ENCODE data around the gene CTNND2.

The CTNND2 gene

GRCh38 chr5:11150976-11151375 is 753.3 kb downstream of the CTNND2 start:
- Histone ChIP-seq H3K4me3 (replicated peaks; ENCODE audit: low read depth, low read length) (no peak overlapping the region), H3K27me3 (replicated peaks; ENCODE audit: control insufficient read depth, insufficient read depth, low read length) (no peaks in the 10 kb centered on the region), H3K36me3 (ENCODE audit: control insufficient read depth, insufficient read depth, low read length) (no peaks in the 10 kb centered on the region)
- no peak for DNase-seq (ENCODE audit: extremely low read depth, insufficient read length)
- TF ChIP-seq CTCF (IDR thresholded peaks at IDR 0.05; ENCODE audit: insufficient read depth, low read length, poor library complexity, severe bottlenecking) = no peak

- no peak for DNase-seq (ENCODE audit: extremely low read depth, insufficient read length)
- no peaks in the 10 kb centered on the region for H3K36me3 ChIP-seq (ENCODE audit: control insufficient read depth, insufficient read depth, low read length)
- H3K27me3 ChIP-seq (replicated peaks; ENCODE audit: control insufficient read depth, insufficient read depth, low read length) = no peaks in the 10 kb centered on the region
- H3K4me3 ChIP-seq (replicated peaks; ENCODE audit: low read depth, low read length) = no peak overlapping the region
- no peak for TF ChIP-seq CTCF (IDR thresholded peaks at IDR 0.05; ENCODE audit: insufficient read depth, low read length, poor library complexity, severe bottlenecking)
Observed at GRCh38 chr5:11148810-11149539, 755.3 kb downstream of the CTNND2 start.

GRCh38 chr5:11146171-11146570 is 758.1 kb downstream of the CTNND2 start:
- TF ChIP-seq CTCF (IDR thresholded peaks at IDR 0.05; ENCODE audit: insufficient read depth, low read length, poor library complexity, severe bottlenecking) = no peak
- Histone ChIP-seq H3K4me3 (replicated peaks; ENCODE audit: low read depth, low read length) (no peak overlapping the region), H3K27me3 (replicated peaks; ENCODE audit: control insufficient read depth, insufficient read depth, low read length) (no peaks in the 10 kb centered on the region), H3K36me3 (ENCODE audit: control insufficient read depth, insufficient read depth, low read length) (no peaks in the 10 kb centered on the region)
- no peak for DNase-seq (ENCODE audit: extremely low read depth, insufficient read length)

GRCh38 chr5:11143456-11144267 is 760.6 kb downstream of the CTNND2 start:
- no peak for TF ChIP-seq CTCF (IDR thresholded peaks at IDR 0.05; ENCODE audit: insufficient read depth, low read length, poor library complexity, severe bottlenecking)
- Histone ChIP-seq H3K27me3 (replicated peaks; ENCODE audit: control insufficient read depth, insufficient read depth, low read length) (no peaks in the 10 kb centered on the region), H3K36me3 (ENCODE audit: control insufficient read depth, insufficient read depth, low read length) (no peaks in the 10 kb centered on the region), H3K4me3 (replicated peaks; ENCODE audit: low read depth, low read length) (no peak overlapping the region)
- no peak for DNase-seq (ENCODE audit: extremely low read depth, insufficient read length)

- Histone ChIP-seq H3K4me3 (replicated peaks; ENCODE audit: low read depth, low read length) (no peak overlapping the region), H3K36me3 (ENCODE audit: control insufficient read depth, insufficient read depth, low read length) (no peaks in the 10 kb centered on the region), H3K27me3 (replicated peaks; ENCODE audit: control insufficient read depth, insufficient read depth, low read length) (no peaks in the 10 kb centered on the region)
- no peak for TF ChIP-seq CTCF (IDR thresholded peaks at IDR 0.05; ENCODE audit: insufficient read depth, low read length, poor library complexity, severe bottlenecking)
- DNase-seq (ENCODE audit: extremely low read depth, insufficient read length) = no peak
Observed at GRCh38 chr5:11139217-11139865, 764.9 kb downstream of the CTNND2 start.
